Stimulated activated CD4-positive, alpha-beta T cell treated with anti-CD3 and anti-CD28 coated beads, Interleukin-12 subunit alpha, Interleukin-12 subunit beta, amount 100 ng/mL, for 48 hours (primary cell): ENCODE data around the gene HSPA4.
"Not testable (repeated sequence)": the region's sequence is repeated elsewhere in the genome, so short reads cannot be mapped to it uniquely, and the experiment has no call there.

Experiments
- DNase-seq, 3 donors: peaks; one replicate each; pipeline ENCODE4 v3.0.0-alpha.2; 2020; ENCODE audit warnings: low read depth in 2 of 3, low spot score in 1 of 3

The HSPA4 gene

GRCh38 chr5:133051542-133052316, at the start of gene HSPA4:
HSPA4 (plus strand) TSS chr5:133052013; CDS start chr5:133052251, 238 bp downstream.
- DNase-seq = peak; percentile 96 to 97 (median 97)

- no peak for DNase-seq
Observed at GRCh38 chr5:133006653-133007052, 45.2 kb upstream of the HSPA4 start.

GRCh38 chr5:133008455-133008854, 43.4 kb upstream of the HSPA4 start:
- not testable (repeated sequence) for DNase-seq

GRCh38 chr5:133015466-133015865, 36.3 kb upstream of the HSPA4 start:
- DNase-seq = no peak

- no peak for DNase-seq
Observed at GRCh38 chr5:133017964-133018363, 33.8 kb upstream of the HSPA4 start.

GRCh38 chr5:133019471-133019870, 32.3 kb upstream of the HSPA4 start:
- DNase-seq = not testable (repeated sequence)

- DNase-seq = peak; percentile 84 to 93 (median 93)
Observed at GRCh38 chr5:133025804-133026663, 25.8 kb upstream of the HSPA4 start, which contains the start of gene ZCCHC10. ZCCHC10 (minus strand) TSS chr5:133026549; CDS start chr5:133026537, 12 bp downstream.

GRCh38 chr5:133026664-133027153, 25.1 kb upstream of the HSPA4 start:
- no peak for DNase-seq

- DNase-seq = no peak
Observed at GRCh38 chr5:133029416-133029815, 22.4 kb upstream of the HSPA4 start.

GRCh38 chr5:133030343-133031005, 21.3 kb upstream of the HSPA4 start:
- DNase-seq = no peak

GRCh38 chr5:133032852-133033742, 18.7 kb upstream of the HSPA4 start:
- DNase-seq = no peak

- DNase-seq = no peak
Observed at GRCh38 chr5:133034064-133034463, 17.7 kb upstream of the HSPA4 start.

- no peak for DNase-seq
Observed at GRCh38 chr5:133035224-133035623, 16.6 kb upstream of the HSPA4 start.

GRCh38 chr5:133036677-133037076, 15.1 kb upstream of the HSPA4 start:
- not testable (repeated sequence) for DNase-seq

GRCh38 chr5:133041157-133041784, 10.5 kb upstream of the HSPA4 start:
- DNase-seq = no peak

- no peak for DNase-seq
Observed at GRCh38 chr5:133041910-133042309, 9.9 kb upstream of the HSPA4 start.

GRCh38 chr5:133046560-133046959, 5.3 kb upstream of the HSPA4 start:
- not testable (repeated sequence) for DNase-seq

GRCh38 chr5:133047404-133047803, 4.4 kb upstream of the HSPA4 start:
- DNase-seq = no peak

GRCh38 chr5:133048993-133049725, 2.7 kb upstream of the HSPA4 start:
- no peak for DNase-seq
